Uterus (tissue), 4 donors: ENCODE results near the gene ZFR. TPM values are rescaled to one million over a fixed set of nuclear protein-coding genes. Genes with fewer than 3 reads are reported as not detected.

ENCODE experiments used
- DNase-seq, 2 donors: peaks; one replicate each; pipeline ENCODE4 v3.0.0-alpha.2; 2019 to 2020
- H3K27ac ChIP-seq, 2 donors: fragments of 200-600 bp; sonication (generic); 1 replicate in 1 of 2; 2 replicates in 1 of 2; pipeline ENCODE4 v1.5.1; 2016 to 2018
- H3K27me3 ChIP-seq, 2 donors: fragments of 200-600 bp; sonication (generic); one replicate each; pipeline ENCODE4 v1.5.1; 2018 to 2019; ENCODE audit warnings: control low read depth in 1 of 2
- H3K36me3 ChIP-seq, 2 donors: fragments of 200-600 bp; sonication (generic); one replicate each; pipeline ENCODE4 v1.5.1; 2019; ENCODE audit warnings: control low read depth in 1 of 2
- H3K4me1 ChIP-seq, 2 donors: fragments of 200-600 bp; sonication (generic); one replicate each; pipeline ENCODE4 v1.5.1; 2018 to 2019; ENCODE audit warnings: control low read depth in 1 of 2
- H3K4me3 ChIP-seq, 2 donors: fragments of 200-600 bp; sonication (generic); 1 replicate in 1 of 2; 2 replicates in 1 of 2; pipeline ENCODE4 v1.5.1; 2018 to 2019; ENCODE audit warnings: mild to moderate bottlenecking in 1 of 2
- H3K9me3 ChIP-seq, 2 donors: fragments of 200-600 bp; sonication (generic); one replicate each; pipeline ENCODE4 v1.5.1; 2019; ENCODE audit warnings: control low read depth in 1 of 2
- CTCF ChIP-seq, 4 experiments: fragments of 200-600 bp in 2 of 4; fragments of 450-650 bp in 2 of 4; sonication (generic) in 2 of 4; IDR thresholded peaks; one replicate each; pipeline ENCODE4 v1.5.1; 2016 to 2019; ENCODE audit warnings: antibody characterized with exemption in 4 of 4, mild to moderate bottlenecking in 2 of 4, moderate library complexity in 1 of 4
- POLR2A ChIP-seq, 2 donors: fragments of 450-650 bp; IDR thresholded peaks; one replicate each; pipeline ENCODE4 v1.6.1; 2016; ENCODE audit warnings: antibody characterized with exemption in 2 of 2, mild to moderate bottlenecking in 1 of 2, moderate library complexity in 1 of 2
- intact Hi-C: fragments of 100-400 bp; cut with DNase I; formaldehyde crosslinking; loops from one replicate; pipeline ENCODE4 v1.15.1; 2023; ENCODE audit warnings: low total_unique reads
- microRNA counts, 2 donors: library from miRNA; unstranded; fragments of <30 nt; microRNA quantifications; one replicate each; lab custom pipeline; 2016 to 2017
- microRNA-seq: library from miRNA; unstranded; fragments of <30 nt; microRNA quantifications from one replicate; pipeline ENCODE4, GENCODE V29; 2016; ENCODE audit warnings: borderline microRNAs expressed, borderline replicate concordance
- small RNA-seq: library from RNA; depleted of rRNA; stranded (forward); fragments of <200 nt; gene quantifications from one replicate; pipeline ENCODE3, GENCODE V24; 2016
- total RNA-seq, 4 donors: library from RNA; depleted of rRNA in 3 of 4; stranded (reverse); fragments of >200 nt in 3 of 4; gene quantifications; one replicate each; pipeline versions ENCODE4 v1.1.0 to v1.2.4, GENCODE V29; 2014 to 2023
- donor health status: DM: yes; HTN: yes; CAD: no.

The ZFR gene
- total RNA-seq, 4 donors from 2014 or later, result 54.1 to 108 (median 72.5) TPM

- Histone ChIP-seq H3K9me3 (no peaks in the 10 kb centered on the region), H3K36me3 (no peaks in the 10 kb centered on the region), H3K4me3 (no peak overlapping the region), H3K4me1 (peaks cover 5 to 8% of the 10 kb centered on the region in 2 donors), H3K27ac (no peak overlapping the region), H3K27me3 (no peaks in the 10 kb centered on the region)
- DNase-seq, result no peak
- no peak for TF ChIP-seq CTCF (IDR thresholded peaks at IDR 0.05)
- TF ChIP-seq POLR2A (IDR thresholded peaks at IDR 0.05), result no peak
- intact Hi-C loops, result no loop called here
These were observed 139.9 kb downstream of the ZFR start for GRCh38 chr5:32304622-32305021.

MicroRNAs within 50 kb of the gene (microRNA counts, 767-probe panel; counts per million panel counts)
- 0 to 2,117 counts per million in 2 donors for microRNA hsa-miR-579 (lab: Ali Mortazavi, UCI)

Small RNAs within 50 kb of the gene (microRNA-seq; reads per million reads assigned to microRNA genes)
- not detected for gene MIR579

Small RNAs within 50 kb of the gene (small RNA-seq; reads per million reads assigned to genes)
- gene MIR579, result not detected
- not detected for gene RNU6-378P

Other genes starting within 250 kb of the ZFR start
- 10 to 100 TPM; 37.6 to 96.6 (median 54.6) TPM for gene MTMR12, start 131.8 kb downstream of the ZFR start, total RNA-seq
- gene SUB1, start 140.8 kb upstream of the ZFR start, total RNA-seq, result 100 to 1,000 TPM in 3 of 4 donors, 10 to 100 TPM in 1; 42.0 to 287 (median 127) TPM